T-cell (primary cell): ENCODE results near the gene TRAPPC12. TPM values are rescaled to one million over a fixed set of nuclear protein-coding genes. Genes with fewer than 3 reads are reported as not detected.

ENCODE experiments used
- ATAC-seq, 4 experiments: fragments of 200-7000 bp in 3 of 4; fragments of 150-1000 bp in 1 of 4; cut with Tn5 transposase; replicated peaks in 1 of 4; 1 replicate in 3 of 4; 2 replicates in 1 of 4; pipeline ENCODE4 v1.10.0; 2021; ENCODE audit warnings: moderate library complexity in 3 of 4, mild to moderate bottlenecking in 2 of 4, moderate number of reproducible peaks in 1 of 4
- CTCF ChIA-PET, 2 donors: fragments of 300-600 bp; sonication (Branson Sonifier 250); formaldehyde crosslinking; loops; one replicate each; lab custom pipeline; 2022; ENCODE audit warnings: antibody characterized with exemption in 2 of 2; lab: Charles Lee
- POLR2A ChIA-PET, 2 donors: fragments of 300-600 bp; sonication (Branson Sonifier 250); formaldehyde crosslinking; loops; one replicate each; lab custom pipeline; 2022; ENCODE audit warnings: antibody characterized with exemption in 2 of 2; lab: Charles Lee
- DNase-seq, 35 experiments: peaks; one replicate each; pipeline versions ENCODE4 v3.0.0 to v3.0.0-alpha.2; 2013 to 2023
- H3K27ac ChIP-seq: one replicate; pipeline ENCODE4 v1.5.1; 2013; ENCODE audit warnings: low read length
- H3K27me3 ChIP-seq, 2 experiments: replicated peaks in 1 of 2; 1 replicate in 1 of 2; 2 replicates in 1 of 2; pipeline versions ENCODE4 v1.6.1 to v1.7.0; 2013; ENCODE audit warnings: low read length in 1 of 2, mixed read lengths in 1 of 2; ENCODE audit not compliant: control insufficient read depth in 2 of 2, insufficient read depth in 2 of 2; ENCODE audit errors: extremely low read depth in 1 of 2
- H3K36me3 ChIP-seq, 2 donors: 1 replicate in 1 of 2; 2 replicates in 1 of 2; pipeline versions ENCODE4 v1.6.1 to v1.7.0; 2013; ENCODE audit warnings: low read length in 1 of 2; ENCODE audit not compliant: control insufficient read depth in 2 of 2, insufficient read depth in 1 of 2; ENCODE audit errors: extremely low read depth in 1 of 2
- H3K4me1 ChIP-seq, 2 experiments: 1 replicate in 1 of 2; 2 replicates in 1 of 2; pipeline versions ENCODE4 v1.6.1 to v1.7.0; 2013; ENCODE audit warnings: low read length in 2 of 2, mixed read lengths in 1 of 2; ENCODE audit not compliant: insufficient read depth in 2 of 2, control insufficient read depth in 1 of 2; ENCODE audit errors: extremely low read depth in 1 of 2
- H3K4me3 ChIP-seq, 2 donors: 1 replicate in 1 of 2; 2 replicates in 1 of 2; pipeline versions ENCODE4 v1.5.1 to v1.7.0; 2013; ENCODE audit warnings: mild to moderate bottlenecking in 2 of 2, low read length in 1 of 2, moderate library complexity in 1 of 2; ENCODE audit not compliant: control insufficient read depth in 1 of 2; ENCODE audit errors: extremely low read depth in 1 of 2
- H3K9me3 ChIP-seq: 2 replicates; pipeline ENCODE4 v1.7.0; 2013
- H3K27ac Mint-ChIP-seq, 2 donors: one replicate each; pipeline ENCODE4 v1.8.0; 2020 to 2021; ENCODE audit warnings: mild to moderate bottlenecking in 2 of 2, mixed read lengths in 2 of 2
- H3K27me3 Mint-ChIP-seq, 2 donors: one replicate each; pipeline ENCODE4 v1.8.0; 2021 to 2022; ENCODE audit warnings: mixed read lengths in 2 of 2
- H3K36me3 Mint-ChIP-seq: one replicate; pipeline ENCODE4 v1.8.0; 2021; ENCODE audit warnings: mixed read lengths
- H3K4me1 Mint-ChIP-seq, 3 donors: one replicate each; pipeline ENCODE4 v1.8.0; 2020 to 2022; ENCODE audit warnings: mixed read lengths in 3 of 3, mild to moderate bottlenecking in 1 of 3
- H3K4me3 Mint-ChIP-seq, 3 donors: one replicate each; pipeline ENCODE4 v1.8.0; 2020 to 2022; ENCODE audit warnings: mild to moderate bottlenecking in 3 of 3, mixed read lengths in 3 of 3, moderate library complexity in 3 of 3
- H3K9me3 Mint-ChIP-seq, 3 donors: one replicate each; pipeline ENCODE4 v1.8.0; 2020 to 2022; ENCODE audit warnings: mixed read lengths in 3 of 3
- WGBS: methylation state at CpG from one replicate; pipeline ENCODE4 v1.1.5; 2013; ENCODE audit warnings: missing lambda C conversion rate; ENCODE audit not compliant: insufficient coverage; 5-methylcytosine and 5-hydroxymethylcytosine counted together
- total RNA-seq, 35 experiments: library from RNA in 6 of 35; stranded (reverse) in 6 of 35; fragments of 120-200 nt in 1 of 35; gene quantifications; one replicate each; pipeline versions ENCODE4 v1.2.1 to v1.2.4 and lab custom pipeline; 2013 to 2026

TRAPPC12 gene
- total RNA-seq, 5 donors from 2014 or later (not counting 1 experiment from before 2014, with no cell fraction given) = 103 to 158 (median 152) TPM

- Histone ChIP-seq H3K9me3 (no peaks in the 10 kb centered on the region), H3K4me3 (no peak overlapping the region), H3K27me3 (no peaks in the 10 kb centered on the region), H3K27ac (no peak overlapping the region), H3K36me3 (peaks cover 30 to 86% of the 10 kb centered on the region in 2 donors), H3K4me1 (no peaks in the 10 kb centered on the region)
- ChIA-PET CTCF (no interaction called here), POLR2A (no interaction called here)
- Mint-ChIP-seq H3K9me3 (no peaks in the 10 kb centered on the region), H3K36me3 (peaks cover 58% of the 10 kb centered on the region), H3K27ac (no peak overlapping the region), H3K4me3 (no peak overlapping the region), H3K27me3 (no peaks in the 10 kb centered on the region), H3K4me1 (no peaks in the 10 kb centered on the region)
- DNase-seq = no peak
- WGBS = 98% methylated on average over 15 of the region's 15 CpGs
- ATAC-seq = no peak
Measured at GRCh38 chr2:3467654-3468053, 88.2 kb downstream of the TRAPPC12 start.

GRCh38 chr2:3468296-3468988, 88.9 kb downstream of the TRAPPC12 start:
- ChIA-PET CTCF (no interaction called here), POLR2A (no interaction called here)
- no peak for DNase-seq
- Histone ChIP-seq H3K27me3 (no peaks in the 10 kb centered on the region), H3K4me1 (no peaks in the 10 kb centered on the region), H3K9me3 (no peaks in the 10 kb centered on the region), H3K4me3 (no peak overlapping the region), H3K36me3 (peaks cover 30 to 90% of the 10 kb centered on the region in 2 donors), H3K27ac (no peak overlapping the region)
- no peak overlapping the region for H3K27ac Mint-ChIP-seq
- peaks cover 63% of the 10 kb centered on the region for H3K36me3 Mint-ChIP-seq
- no peaks in the 10 kb centered on the region for H3K9me3 Mint-ChIP-seq
- H3K27me3 Mint-ChIP-seq = no peaks in the 10 kb centered on the region
- 99% methylated on average over 20 of the region's 31 CpGs for WGBS
- no peaks in the 10 kb centered on the region for H3K4me1 Mint-ChIP-seq
- ATAC-seq = no peak
- no peak overlapping the region for H3K4me3 Mint-ChIP-seq

- H3K36me3 ChIP-seq = peaks cover 28 to 89% of the 10 kb centered on the region in 2 donors
- Mint-ChIP-seq H3K9me3 (no peaks in the 10 kb centered on the region), H3K4me1 (no peaks in the 10 kb centered on the region), H3K36me3 (peaks cover 63% of the 10 kb centered on the region), H3K27ac (no peak overlapping the region), H3K4me3 (no peak overlapping the region), H3K27me3 (no peaks in the 10 kb centered on the region)
- no peak overlapping the region for H3K4me3 ChIP-seq
- ATAC-seq = no peak
- no peaks in the 10 kb centered on the region for H3K27me3 ChIP-seq
- 97% methylated on average over 3 of the region's 7 CpGs for WGBS
- POLR2A ChIA-PET = interaction anchor here in 1 of 2 donors (0.6 kb wide), 1 partner anchor 402 kb away, joined by 3 read pairs; no protein-coding TSS in a partner anchor
- no peaks in the 10 kb centered on the region for H3K9me3 ChIP-seq
- CTCF ChIA-PET = no interaction called here
- no peak for DNase-seq
- H3K27ac ChIP-seq = no peak overlapping the region
- no peaks in the 10 kb centered on the region for H3K4me1 ChIP-seq
Measured at GRCh38 chr2:3469486-3469885, 90.0 kb downstream of the TRAPPC12 start.

- CTCF ChIA-PET = no interaction called here
- Histone ChIP-seq H3K4me3 (no peak overlapping the region), H3K9me3 (no peaks in the 10 kb centered on the region), H3K27me3 (no peaks in the 10 kb centered on the region), H3K27ac (no peak overlapping the region), H3K4me1 (no peaks in the 10 kb centered on the region), H3K36me3 (peaks cover 26 to 85% of the 10 kb centered on the region in 2 donors)
- no peak for DNase-seq
- H3K4me1 Mint-ChIP-seq = no peaks in the 10 kb centered on the region
- H3K36me3 Mint-ChIP-seq = peaks cover 61% of the 10 kb centered on the region
- no peak overlapping the region for H3K4me3 Mint-ChIP-seq
- H3K27me3 Mint-ChIP-seq = no peaks in the 10 kb centered on the region
- WGBS = 99% methylated on average over 14 of the region's 17 CpGs
- H3K27ac Mint-ChIP-seq = no peak overlapping the region
- no peak for ATAC-seq
- POLR2A ChIA-PET = interaction anchor here in 1 of 2 donors (0.6 kb wide), 1 partner anchor 50 kb away, joined by 4 read pairs; no protein-coding TSS in a partner anchor
- H3K9me3 Mint-ChIP-seq = no peaks in the 10 kb centered on the region
Measured at GRCh38 chr2:3470166-3470651, 90.7 kb downstream of the TRAPPC12 start.

GRCh38 chr2:3470856-3471737, 91.6 kb downstream of the TRAPPC12 start:
- Histone ChIP-seq H3K9me3 (no peaks in the 10 kb centered on the region), H3K27ac (no peak overlapping the region), H3K27me3 (no peaks in the 10 kb centered on the region), H3K4me1 (no peaks in the 10 kb centered on the region), H3K36me3 (peaks cover 27 to 84% of the 10 kb centered on the region in 2 donors), H3K4me3 (no peak overlapping the region)
- Mint-ChIP-seq H3K27ac (no peak overlapping the region), H3K9me3 (no peaks in the 10 kb centered on the region), H3K36me3 (peaks cover 61% of the 10 kb centered on the region), H3K27me3 (no peaks in the 10 kb centered on the region), H3K4me1 (no peaks in the 10 kb centered on the region), H3K4me3 (no peak overlapping the region)
- no peak for ATAC-seq
- ChIA-PET POLR2A (interaction anchor here (0.5 to 0.6 kb wide), 2 partner anchors 49 kb away, joined by 3 to 4 read pairs; no protein-coding TSS in a partner anchor), CTCF (no interaction called here)
- no peak for DNase-seq
- WGBS = 97% methylated on average over 10 of the region's 17 CpGs

GRCh38 chr2:3472296-3472695, 92.8 kb downstream of the TRAPPC12 start:
- no peaks in the 10 kb centered on the region for H3K27me3 Mint-ChIP-seq
- ChIA-PET CTCF (interaction anchor here in 1 of 2 donors (1.2 to 1.3 kb wide), 2 partner anchors 9 to 11 kb away, joined by 3 to 5 read pairs; no protein-coding TSS in a partner anchor), POLR2A (interaction anchor here in 1 of 2 donors (0.7 kb wide), 1 partner anchor 116 kb away, joined by 3 read pairs; no protein-coding TSS in a partner anchor)
- H3K36me3 Mint-ChIP-seq = peaks cover 57% of the 10 kb centered on the region
- H3K27ac Mint-ChIP-seq = no peak overlapping the region
- H3K4me3 ChIP-seq = no peak overlapping the region
- no peak overlapping the region for H3K27ac ChIP-seq
- H3K9me3 Mint-ChIP-seq = no peaks in the 10 kb centered on the region
- WGBS = 89% methylated on average over 10 of the region's 10 CpGs
- ATAC-seq = no peak
- no peaks in the 10 kb centered on the region for H3K9me3 ChIP-seq
- H3K4me1 ChIP-seq = no peaks in the 10 kb centered on the region
- H3K4me3 Mint-ChIP-seq = no peak overlapping the region
- H3K27me3 ChIP-seq = no peaks in the 10 kb centered on the region
- DNase-seq = no peak
- H3K4me1 Mint-ChIP-seq = no peaks in the 10 kb centered on the region
- H3K36me3 ChIP-seq = peaks cover 20 to 81% of the 10 kb centered on the region in 2 donors
